ENCODE results near the gene HIRA. TPM values are rescaled to one million over a fixed set of nuclear protein-coding genes. Genes with fewer than 3 reads are reported as not detected.

HIRA gene
- total RNA-seq, 4 donors from 2014 or later, result 18.3 to 29.3 (median 20.3) TPM

DNA sequence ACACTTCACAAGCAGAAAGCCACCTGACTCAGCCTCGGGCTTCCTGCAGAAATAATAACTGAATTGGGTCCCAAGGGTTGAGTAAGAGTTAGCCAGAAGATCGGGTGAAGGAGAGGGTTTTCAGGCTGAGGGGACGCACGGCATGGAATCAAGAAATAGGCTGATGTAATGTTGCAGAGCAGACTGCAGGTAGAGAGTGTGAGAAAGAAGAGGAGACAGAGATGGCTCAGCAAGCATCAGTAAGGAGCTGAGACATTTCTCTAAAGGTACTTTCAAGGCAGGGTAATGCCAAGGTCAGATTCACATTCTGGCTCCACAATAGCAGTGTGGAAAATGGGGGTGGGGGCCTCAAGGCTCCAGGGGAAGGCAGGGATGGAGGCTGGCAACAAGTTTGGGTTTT, 18.6 kb downstream of the HIRA start:
- 72 to 77% methylated on average over 3 to 4 of the region's 4 CpGs for WGBS, 2 donors (ENCODE audit: low coverage in 1 of 2)
- no peak for TF ChIP-seq POLR2AphosphoS5 (IDR thresholded peaks at IDR 0.05)
- no peak for TF ChIP-seq CTCF (IDR thresholded peaks at IDR 0.05)
- no peak for TF ChIP-seq EP300 (IDR thresholded peaks at IDR 0.05; ENCODE audit: low read depth)
- TF ChIP-seq POLR2A (IDR thresholded peaks at IDR 0.05), result no peak
- Histone ChIP-seq H3K27ac (no peak overlapping the region), H3K27me3 (no peaks in the 10 kb centered on the region), H3K9me3 (no peaks in the 10 kb centered on the region), H3K4me1 (no peaks in the 10 kb centered on the region), H3K4me3 (no peak overlapping the region), H3K36me3 (peaks cover 0 to 12% (median 5%) of the 10 kb centered on the region in 4 donors)
- intact Hi-C loops (cut with DNase I; ENCODE audit: low total_unique reads) (no loop called here), in situ Hi-C loops (cut with MboI; ENCODE audit: low pct_ligation_motif_present in 1 of 4, low pct_unique_long_range_greater_than_20kb in 1 of 4, low sequenced_read_pairs in 3 of 4) (no loop called here)
- DNase-seq, result no peak

DNA sequence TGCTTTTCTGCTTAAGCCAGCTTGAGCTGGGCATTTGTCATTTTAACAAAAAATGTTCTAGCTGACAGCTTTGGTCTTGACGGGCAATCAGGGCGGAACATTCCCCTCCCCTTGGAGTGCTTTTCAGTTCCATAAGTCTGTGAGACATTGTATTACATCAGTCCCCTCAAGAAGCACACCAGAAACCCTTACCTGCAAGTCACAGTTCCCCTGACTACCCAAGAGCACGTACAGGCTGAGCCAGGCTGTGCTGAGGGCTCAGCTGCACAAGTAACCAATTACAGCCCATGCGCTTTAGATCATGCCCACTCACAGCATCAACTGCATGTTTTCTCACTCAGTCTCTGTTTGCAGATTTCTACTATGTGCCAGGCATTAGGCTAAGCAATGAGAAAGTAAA, 19.1 kb downstream of the HIRA start:
- no peak for TF ChIP-seq CTCF (IDR thresholded peaks at IDR 0.05)
- in situ Hi-C loops (cut with MboI; ENCODE audit: low pct_ligation_motif_present in 1 of 4, low pct_unique_long_range_greater_than_20kb in 1 of 4, low sequenced_read_pairs in 3 of 4), result no loop called here
- H3K36me3 ChIP-seq, result peaks cover 0 to 16% (median 7%) of the 10 kb centered on the region in 4 donors
- no peaks in the 10 kb centered on the region for H3K9me3 ChIP-seq
- no peak for DNase-seq
- no peak overlapping the region for H3K4me3 ChIP-seq
- no peaks in the 10 kb centered on the region for H3K4me1 ChIP-seq
- no peaks in the 10 kb centered on the region for H3K27me3 ChIP-seq
- WGBS, 2 donors (ENCODE audit: low coverage in 1 of 2), result 80 to 87% methylated on average over 3 to 4 of the region's 4 CpGs
- intact Hi-C loops (cut with DNase I; ENCODE audit: low total_unique reads), result no loop called here
- no peak overlapping the region for H3K27ac ChIP-seq

- Histone ChIP-seq H3K9me3 (no peaks in the 10 kb centered on the region), H3K4me1 (no peaks in the 10 kb centered on the region), H3K4me3 (no peak overlapping the region), H3K27ac (no peak overlapping the region), H3K36me3 (peaks cover 0 to 24% (median 8%) of the 10 kb centered on the region in 4 donors), H3K27me3 (no peaks in the 10 kb centered on the region)
- intact Hi-C loops (cut with DNase I; ENCODE audit: low total_unique reads), result no loop called here
- DNase-seq, result no peak
- no peak for TF ChIP-seq POLR2A (IDR thresholded peaks at IDR 0.05)
- TF ChIP-seq CTCF (IDR thresholded peaks at IDR 0.05), result no peak
- TF ChIP-seq POLR2AphosphoS5 (IDR thresholded peaks at IDR 0.05), result no peak
- TF ChIP-seq EP300 (IDR thresholded peaks at IDR 0.05; ENCODE audit: low read depth), result no peak
- in situ Hi-C loops (cut with MboI; ENCODE audit: low pct_ligation_motif_present in 1 of 4, low pct_unique_long_range_greater_than_20kb in 1 of 4, low sequenced_read_pairs in 3 of 4), result no loop called here
- WGBS, 2 donors (ENCODE audit: low coverage in 1 of 2), result 100% methylated on average over 1 of the region's 1 CpG
Measured at GRCh38 chr22:19411690-19412045, 19.9 kb downstream of the HIRA start.

GRCh38 chr22:19410941-19411689, 20.4 kb downstream of the HIRA start:
- Histone ChIP-seq H3K4me1 (no peaks in the 10 kb centered on the region), H3K27ac (no peak overlapping the region), H3K4me3 (no peak overlapping the region), H3K27me3 (no peaks in the 10 kb centered on the region), H3K9me3 (no peaks in the 10 kb centered on the region), H3K36me3 (peaks cover 0 to 27% (median 8%) of the 10 kb centered on the region in 4 donors)
- TF ChIP-seq CTCF (IDR thresholded peaks at IDR 0.05) (no peak), POLR2AphosphoS5 (IDR thresholded peaks at IDR 0.05) (no peak), EP300 (IDR thresholded peaks at IDR 0.05; ENCODE audit: low read depth) (no peak), POLR2A (IDR thresholded peaks at IDR 0.05) (no peak)
- intact Hi-C loops (cut with DNase I; ENCODE audit: low total_unique reads) (no loop called here), in situ Hi-C loops (cut with MboI; ENCODE audit: low pct_ligation_motif_present in 1 of 4, low pct_unique_long_range_greater_than_20kb in 1 of 4, low sequenced_read_pairs in 3 of 4) (no loop called here)
- 96% methylated on average over 6 of the region's 6 CpGs; no CpG with 5 or more reads in 1 of the 2 donors for WGBS, 2 donors (ENCODE audit: low coverage in 1 of 2)
- DNase-seq, result no peak

All from transverse colon (tissue), 4 donors.